Spinal cord (tissue), 10 donors: ENCODE measurements around the gene TMUB2. TPM values are rescaled to one million over a fixed set of nuclear protein-coding genes. Genes with fewer than 3 reads are reported as not detected.
A peak's percentile ranks its signal among the peaks of the same experiment; 100 is the strongest.

Experiments
- DNase-seq, 6 donors: peaks; one replicate each; pipeline versions ENCODE4 v3.0.0 to v3.0.0-alpha.2; 2013 to 2015; ENCODE audit warnings: low spot score in 6 of 6, low read depth in 4 of 6
- H3K27ac ChIP-seq: one replicate; pipeline ENCODE4 v1.5.1; 2013; ENCODE audit warnings: low read depth, low read length, control low read depth
- H3K27me3 ChIP-seq: one replicate; pipeline ENCODE4 v1.6.1; 2013; ENCODE audit warnings: low read length; ENCODE audit not compliant: control insufficient read depth, insufficient read depth
- H3K36me3 ChIP-seq: one replicate; pipeline ENCODE4 v1.6.1; 2013; ENCODE audit warnings: low read length; ENCODE audit not compliant: control insufficient read depth, insufficient read depth
- H3K4me1 ChIP-seq: one replicate; pipeline ENCODE4 v1.6.1; 2013; ENCODE audit warnings: low read length; ENCODE audit not compliant: control insufficient read depth, insufficient read depth
- H3K4me3 ChIP-seq: one replicate; pipeline ENCODE4 v1.5.1; 2013; ENCODE audit warnings: low read depth, low read length, control low read depth
- H3K9me3 ChIP-seq: one replicate; pipeline ENCODE4 v1.6.1; 2013; ENCODE audit warnings: low read length; ENCODE audit not compliant: control insufficient read depth, insufficient read depth
- WGBS: methylation state at CpG from one replicate; pipeline ENCODE4 v1.1.5; 2013; ENCODE audit warnings: missing lambda C conversion rate; ENCODE audit not compliant: insufficient coverage; 5-methylcytosine and 5-hydroxymethylcytosine counted together
- polyA plus RNA-seq, 2 donors: library from polyadenylated mRNA; unstranded; fragments of 120-200 nt; gene quantifications; one replicate each; pipeline ENCODE4 v1.2.1, GENCODE V29; 2013; ENCODE audit not compliant: insufficient read length in 2 of 2
- total RNA-seq, 2 donors: library from RNA; depleted of rRNA in 1 of 2; stranded (reverse); fragments of 120-200 nt in 1 of 2; fragments of >200 nt in 1 of 2; gene quantifications; one replicate each; pipeline versions ENCODE4 v1.2.3 to v1.2.4, GENCODE V29; 2013 to 2014
- donor health status: healthy.

The TMUB2 gene
- total and polyA plus RNA-seq, 4 donors = 27.2 to 54.8 (median 40.3) TPM

GRCh38 chr17:44217738-44218343 lies 31.1 kb downstream of the TMUB2 start:
- H3K4me1 ChIP-seq = peaks cover 25% of the 10 kb centered on the region
- H3K4me3 ChIP-seq = peak overlapping the region; percentile 59
- peaks cover 54% of the 10 kb centered on the region for H3K36me3 ChIP-seq
- no peak for DNase-seq
- no peaks in the 10 kb centered on the region for H3K9me3 ChIP-seq
- 2% methylated on average over 10 of the region's 10 CpGs for WGBS
- H3K27ac ChIP-seq = peak overlapping the region; percentile 65
- no peaks in the 10 kb centered on the region for H3K27me3 ChIP-seq

- H3K9me3 ChIP-seq = no peaks in the 10 kb centered on the region
- peak in 3 of 6 donors; percentile 87 to 97 (median 97) for DNase-seq
- under 1% methylated on average over 52 of the region's 89 CpGs for WGBS
- peaks cover 31% of the 10 kb centered on the region for H3K4me1 ChIP-seq
- H3K4me3 ChIP-seq = peak overlapping the region; percentile 59
- H3K27me3 ChIP-seq = no peaks in the 10 kb centered on the region
- peak overlapping the region; percentile 65 for H3K27ac ChIP-seq
- H3K36me3 ChIP-seq = peaks cover 47% of the 10 kb centered on the region
Measured at GRCh38 chr17:44218344-44219107, 31.8 kb downstream of the TMUB2 start.

DNA sequence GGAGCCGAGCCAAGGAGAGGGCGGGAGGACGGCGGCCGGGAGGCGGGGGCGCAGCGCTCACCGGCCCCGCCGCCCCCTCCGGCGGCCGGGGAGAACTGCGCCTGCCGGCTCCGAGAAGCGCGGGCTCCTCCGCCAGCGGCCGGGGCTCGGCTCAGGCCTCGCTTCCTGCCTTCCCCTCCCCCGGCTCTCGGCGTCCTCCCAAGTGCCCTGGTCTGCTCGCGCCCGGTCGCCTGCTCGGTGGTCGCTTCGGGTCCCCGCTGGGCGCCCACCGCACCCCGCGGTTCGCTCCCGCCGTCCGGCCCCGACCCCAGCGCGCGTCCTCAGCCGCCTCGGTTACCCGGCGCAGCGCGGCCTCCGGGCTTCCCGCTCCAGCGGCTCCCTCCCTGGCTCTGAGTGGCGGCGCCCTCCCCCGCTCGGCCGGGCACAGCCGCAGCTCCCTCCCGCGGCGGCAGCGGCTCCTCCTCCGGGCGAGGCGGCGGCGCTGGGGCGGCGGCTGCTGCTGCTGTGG lies 32.4 kb downstream of the TMUB2 start:
- no peaks in the 10 kb centered on the region for H3K9me3 ChIP-seq
- no peaks in the 10 kb centered on the region for H3K27me3 ChIP-seq
- no peak overlapping the region for H3K27ac ChIP-seq
- H3K4me3 ChIP-seq = peak overlapping the region; percentile 21
- H3K36me3 ChIP-seq = peaks cover 41% of the 10 kb centered on the region
- under 1% methylated on average over 73 of the region's 73 CpGs for WGBS
- peaks cover 38% of the 10 kb centered on the region for H3K4me1 ChIP-seq
- DNase-seq = peak in 3 of 6 donors; percentile 52 to 88 (median 78)

- 0% methylated on average over 57 of the region's 76 CpGs for WGBS
- Histone ChIP-seq H3K4me3 (peak within 1 kb of the TSS; percentile 85), H3K27ac (peak within 1 kb of the TSS; percentile 96), H3K9me3 (no peaks in the 10 kb centered on the region), H3K4me1 (peaks cover 42% of the 10 kb centered on the region), H3K27me3 (no peaks in the 10 kb centered on the region), H3K36me3 (peaks cover 35% of the 10 kb centered on the region)
- DNase-seq = peak in 3 of 6 donors; percentile 69 to 93 (median 92)
Measured at GRCh38 chr17:44219616-44220212, 32.9 kb downstream of the TMUB2 start, which contains the start of gene UBTF. UBTF (minus strand) TSS chr17:44219675; CDS start chr17:44218229, 1,446 bp downstream.

DNA sequence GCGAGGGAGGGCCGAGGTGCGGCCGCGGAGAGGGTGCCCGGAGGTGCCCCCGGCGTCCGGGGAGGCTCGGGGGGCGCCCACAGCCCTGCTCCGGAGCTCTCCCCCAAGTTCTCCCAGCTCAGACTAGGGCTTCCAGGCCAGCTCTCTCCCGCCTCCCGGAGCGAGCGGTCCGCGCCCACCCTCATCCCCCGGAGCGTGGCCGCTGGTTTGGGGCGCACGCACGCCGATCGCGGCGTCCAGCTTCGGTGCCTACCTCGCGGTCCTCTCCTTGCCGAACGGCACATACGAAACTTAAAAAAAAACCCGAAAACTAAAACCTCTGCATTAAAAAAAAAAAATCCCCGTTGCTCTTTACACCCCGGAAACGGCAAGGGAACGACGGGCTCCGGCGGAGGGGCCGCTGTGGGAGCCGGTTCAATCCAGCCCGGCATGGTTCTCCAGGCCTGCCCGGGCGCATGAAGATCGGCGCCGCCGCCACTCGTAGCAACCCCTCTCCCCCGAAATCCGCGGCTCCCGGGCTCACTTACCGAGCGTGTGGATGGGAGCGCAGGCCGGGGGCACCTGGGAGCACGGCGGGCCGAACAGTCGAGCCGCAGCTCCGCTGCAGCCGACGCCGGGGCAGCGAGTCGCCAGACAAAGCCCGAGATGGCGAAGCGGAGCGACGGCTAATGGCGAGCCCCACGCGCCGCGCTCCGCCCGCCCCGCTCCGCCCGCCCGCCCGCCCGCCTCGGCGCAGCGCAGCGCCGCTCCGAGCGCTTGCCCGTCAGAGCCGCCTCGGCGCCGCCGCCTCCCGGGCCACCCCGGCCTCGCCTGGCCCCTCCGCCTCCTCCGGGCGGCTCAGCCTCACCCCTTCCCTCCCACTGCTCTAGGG lies 33.7 kb downstream of the TMUB2 start:
- peak in 2 of 6 donors; percentile 50 to 75 for DNase-seq
- Histone ChIP-seq H3K9me3 (no peaks in the 10 kb centered on the region), H3K4me3 (peak overlapping the region; percentile 85), H3K27ac (peak overlapping the region; percentile 96), H3K36me3 (peaks cover 28% of the 10 kb centered on the region), H3K4me1 (peaks cover 42% of the 10 kb centered on the region), H3K27me3 (no peaks in the 10 kb centered on the region)
- under 1% methylated on average over 84 of the region's 108 CpGs for WGBS

DNA sequence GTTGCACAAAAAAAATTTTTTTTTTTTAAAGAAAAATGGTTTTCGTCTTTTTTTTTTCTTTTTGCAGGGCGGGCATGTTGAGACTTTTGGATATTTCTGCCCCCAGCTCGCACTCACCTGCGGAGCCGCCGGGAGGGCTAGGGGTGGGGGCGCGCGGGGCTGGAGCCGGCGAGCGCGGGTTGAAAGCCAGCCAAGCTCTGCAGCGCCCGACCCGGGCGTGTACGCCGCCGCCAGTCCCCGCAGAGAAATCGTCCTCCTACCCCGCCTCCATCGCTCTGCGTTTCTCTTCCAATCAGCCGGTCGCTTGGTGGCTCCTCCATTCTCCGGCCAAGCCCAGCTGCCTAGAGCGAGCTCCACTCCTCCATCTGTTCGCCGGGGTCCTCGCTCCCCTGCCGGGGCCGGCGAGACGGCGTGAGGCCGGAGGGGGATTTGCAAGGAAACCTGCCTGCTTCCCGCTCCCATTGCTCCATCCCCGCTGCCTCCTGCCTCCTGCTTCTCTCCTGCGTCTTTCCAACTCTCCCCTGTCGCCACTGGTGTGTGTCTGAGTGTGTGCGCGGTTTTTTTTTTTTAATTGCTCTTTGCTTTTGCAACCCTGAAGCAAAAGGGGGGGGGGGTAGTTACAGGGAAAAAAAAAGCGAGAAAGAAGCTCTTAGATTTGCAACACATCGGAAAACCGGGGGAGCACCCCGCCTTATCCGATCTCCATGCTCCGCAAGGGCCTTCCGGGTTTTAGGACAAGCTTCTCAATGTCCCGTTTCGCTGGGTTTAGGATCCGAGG lies 34.5 kb downstream of the TMUB2 start:
- no peaks in the 10 kb centered on the region for H3K27me3 ChIP-seq
- H3K9me3 ChIP-seq = no peaks in the 10 kb centered on the region
- H3K4me1 ChIP-seq = peaks cover 42% of the 10 kb centered on the region
- H3K4me3 ChIP-seq = peak overlapping the region; percentile 81
- peak in 3 of 6 donors; percentile 76 to 96 (median 95) for DNase-seq
- under 1% methylated on average over 48 of the region's 54 CpGs for WGBS
- peaks cover 20% of the 10 kb centered on the region for H3K36me3 ChIP-seq
- peak overlapping the region; percentile 96 for H3K27ac ChIP-seq

GRCh38 chr17:44221862-44222111 lies 35.0 kb downstream of the TMUB2 start:
- no peak for DNase-seq
- H3K27ac ChIP-seq = peak overlapping the region; percentile 96
- no peaks in the 10 kb centered on the region for H3K27me3 ChIP-seq
- peaks cover 42% of the 10 kb centered on the region for H3K4me1 ChIP-seq
- no peaks in the 10 kb centered on the region for H3K9me3 ChIP-seq
- WGBS = 0% methylated on average over 10 of the region's 17 CpGs
- peak overlapping the region; percentile 81 for H3K4me3 ChIP-seq
- H3K36me3 ChIP-seq = peaks cover 15% of the 10 kb centered on the region

GRCh38 chr17:44222112-44222869 lies 35.5 kb downstream of the TMUB2 start:
- Histone ChIP-seq H3K36me3 (peaks cover 10% of the 10 kb centered on the region), H3K4me1 (peaks cover 39% of the 10 kb centered on the region), H3K4me3 (peak overlapping the region; percentile 81), H3K27me3 (no peaks in the 10 kb centered on the region), H3K9me3 (no peaks in the 10 kb centered on the region), H3K27ac (peak overlapping the region; percentile 96)
- WGBS = 0% methylated on average over 35 of the region's 36 CpGs
- DNase-seq = peak in 3 of 6 donors; percentile 84 to 97 (median 93)
